Vagina (tissue), 2 donors: ENCODE results near the gene LTK.

Source experiments
- POLR2A ChIP-seq, 2 donors: fragments of 450-650 bp; IDR thresholded peaks; one replicate each; pipeline ENCODE4 v1.6.1; 2017; ENCODE audit warnings: antibody characterized with exemption in 2 of 2, mild to moderate bottlenecking in 2 of 2, moderate library complexity in 2 of 2
- TF ChIP-seq, protein P1 (sequence below), 3 experiments: fragments of 450-650 bp in 2 of 3; fragments of 200-600 bp in 1 of 3; sonication (generic) in 1 of 3; IDR thresholded peaks; one replicate each; pipeline ENCODE4 v1.5.1; 2017 to 2019; ENCODE audit warnings: antibody characterized with exemption in 3 of 3, mild to moderate bottlenecking in 2 of 3, moderate library complexity in 2 of 3

DNA sequence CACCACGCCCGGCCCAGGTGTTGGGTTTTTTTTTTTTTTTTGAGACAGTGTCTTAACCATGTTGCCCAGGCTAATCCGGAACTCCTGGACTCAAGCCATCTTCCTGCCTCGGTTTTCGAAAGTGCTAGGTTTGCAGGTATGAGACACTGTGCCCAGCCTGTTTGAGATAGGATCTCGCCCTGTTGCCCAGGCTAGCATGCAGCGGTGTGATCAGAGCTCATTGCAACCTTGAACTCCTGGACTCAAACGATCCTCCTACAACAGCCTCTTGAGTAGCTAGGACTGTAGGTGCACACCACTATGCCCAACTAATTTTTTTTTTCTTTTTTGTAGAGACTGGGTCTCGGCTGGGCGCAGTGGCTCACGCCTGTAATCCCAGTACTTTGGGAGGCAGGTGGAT is 40.2 kb downstream of the LTK start:
- TF ChIP-seq, protein P1, sequence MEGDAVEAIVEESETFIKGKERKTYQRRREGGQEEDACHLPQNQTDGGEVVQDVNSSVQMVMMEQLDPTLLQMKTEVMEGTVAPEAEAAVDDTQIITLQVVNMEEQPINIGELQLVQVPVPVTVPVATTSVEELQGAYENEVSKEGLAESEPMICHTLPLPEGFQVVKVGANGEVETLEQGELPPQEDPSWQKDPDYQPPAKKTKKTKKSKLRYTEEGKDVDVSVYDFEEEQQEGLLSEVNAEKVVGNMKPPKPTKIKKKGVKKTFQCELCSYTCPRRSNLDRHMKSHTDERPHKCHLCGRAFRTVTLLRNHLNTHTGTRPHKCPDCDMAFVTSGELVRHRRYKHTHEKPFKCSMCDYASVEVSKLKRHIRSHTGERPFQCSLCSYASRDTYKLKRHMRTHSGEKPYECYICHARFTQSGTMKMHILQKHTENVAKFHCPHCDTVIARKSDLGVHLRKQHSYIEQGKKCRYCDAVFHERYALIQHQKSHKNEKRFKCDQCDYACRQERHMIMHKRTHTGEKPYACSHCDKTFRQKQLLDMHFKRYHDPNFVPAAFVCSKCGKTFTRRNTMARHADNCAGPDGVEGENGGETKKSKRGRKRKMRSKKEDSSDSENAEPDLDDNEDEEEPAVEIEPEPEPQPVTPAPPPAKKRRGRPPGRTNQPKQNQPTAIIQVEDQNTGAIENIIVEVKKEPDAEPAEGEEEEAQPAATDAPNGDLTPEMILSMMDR (IDR thresholded peaks at IDR 0.05), result no peak
- TF ChIP-seq POLR2A (IDR thresholded peaks at IDR 0.05), result no peak
